Measurements from ENCODE around the gene CNPPD1. TPM values are rescaled to one million over a fixed set of nuclear protein-coding genes. Genes with fewer than 3 reads are reported as not detected.
A peak's percentile ranks its signal among the peaks of the same experiment; 100 is the strongest.

The CNPPD1 gene
- total and polyA plus RNA-seq, 4 donors, result 16.5 to 39.8 (median 21.6) TPM

DNA sequence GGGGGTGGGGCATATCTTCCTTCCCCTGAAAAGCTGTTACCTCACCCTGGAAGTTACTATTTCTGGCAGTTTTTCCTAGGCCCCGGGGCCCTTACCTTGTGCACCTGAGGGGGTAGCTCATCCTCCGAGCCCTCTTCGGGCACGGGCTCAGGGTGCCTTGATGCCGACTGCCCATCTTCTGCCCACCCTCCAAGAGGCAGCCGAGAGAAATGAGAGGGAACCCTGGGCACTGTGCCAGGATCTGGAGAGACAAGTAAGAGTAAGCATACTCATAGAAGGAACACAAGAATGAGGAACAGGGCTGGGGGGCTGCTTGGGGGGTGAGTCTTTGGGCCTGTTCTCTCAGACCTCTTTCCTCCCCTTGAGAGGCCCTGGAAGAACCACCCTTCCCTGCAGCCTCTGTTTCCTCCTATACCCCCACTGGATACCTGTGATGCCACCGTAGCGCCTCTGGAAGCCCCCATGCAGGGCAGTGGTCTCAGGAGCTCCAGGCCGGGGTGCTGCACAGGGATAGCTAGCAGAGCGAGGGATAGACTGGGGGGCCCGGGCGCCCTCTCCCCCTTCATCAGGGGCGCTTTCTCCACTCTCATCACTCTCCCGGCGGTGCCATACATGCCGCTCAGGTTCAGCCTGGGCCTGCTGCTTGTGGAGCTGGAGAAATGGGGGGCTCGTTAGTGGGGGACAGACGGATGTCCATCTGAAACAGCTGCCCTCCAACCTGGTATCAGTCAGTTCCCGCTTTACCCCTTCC, 44.1 kb upstream of the CNPPD1 start:
- TF ChIP-seq, protein P1, sequence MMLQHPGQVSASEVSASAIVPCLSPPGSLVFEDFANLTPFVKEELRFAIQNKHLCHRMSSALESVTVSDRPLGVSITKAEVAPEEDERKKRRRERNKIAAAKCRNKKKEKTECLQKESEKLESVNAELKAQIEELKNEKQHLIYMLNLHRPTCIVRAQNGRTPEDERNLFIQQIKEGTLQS (IDR thresholded peaks at IDR 0.05), result no peak
- TF ChIP-seq HNF4G (IDR thresholded peaks at IDR 0.05) (no peak), GABPA (IDR thresholded peaks at IDR 0.05 in 1 of 2, conservative IDR thresholded peaks at IDR 0.05 in 1 of 2) (no peak), NR2F2 (IDR thresholded peaks at IDR 0.05) (no peak), RXRA (IDR thresholded peaks at IDR 0.05) (no peak), SP1 (IDR thresholded peaks at IDR 0.05) (no peak), YY1 (IDR thresholded peaks at IDR 0.05) (no peak), TAF1 (conservative IDR thresholded peaks at IDR 0.05) (no peak), FOXA1 (IDR thresholded peaks at IDR 0.05) (no peak), FOXA2 (IDR thresholded peaks at IDR 0.05) (no peak), EGR1 (IDR thresholded peaks at IDR 0.05; ENCODE audit: low read depth in 2 of 2) (no peak), RAD21 (IDR thresholded peaks at IDR 0.05) (no peak), HNF4A (conservative IDR thresholded peaks at IDR 0.05) (no peak), JUND (IDR thresholded peaks at IDR 0.05) (no peak)
- TF ChIP-seq, protein P2, sequence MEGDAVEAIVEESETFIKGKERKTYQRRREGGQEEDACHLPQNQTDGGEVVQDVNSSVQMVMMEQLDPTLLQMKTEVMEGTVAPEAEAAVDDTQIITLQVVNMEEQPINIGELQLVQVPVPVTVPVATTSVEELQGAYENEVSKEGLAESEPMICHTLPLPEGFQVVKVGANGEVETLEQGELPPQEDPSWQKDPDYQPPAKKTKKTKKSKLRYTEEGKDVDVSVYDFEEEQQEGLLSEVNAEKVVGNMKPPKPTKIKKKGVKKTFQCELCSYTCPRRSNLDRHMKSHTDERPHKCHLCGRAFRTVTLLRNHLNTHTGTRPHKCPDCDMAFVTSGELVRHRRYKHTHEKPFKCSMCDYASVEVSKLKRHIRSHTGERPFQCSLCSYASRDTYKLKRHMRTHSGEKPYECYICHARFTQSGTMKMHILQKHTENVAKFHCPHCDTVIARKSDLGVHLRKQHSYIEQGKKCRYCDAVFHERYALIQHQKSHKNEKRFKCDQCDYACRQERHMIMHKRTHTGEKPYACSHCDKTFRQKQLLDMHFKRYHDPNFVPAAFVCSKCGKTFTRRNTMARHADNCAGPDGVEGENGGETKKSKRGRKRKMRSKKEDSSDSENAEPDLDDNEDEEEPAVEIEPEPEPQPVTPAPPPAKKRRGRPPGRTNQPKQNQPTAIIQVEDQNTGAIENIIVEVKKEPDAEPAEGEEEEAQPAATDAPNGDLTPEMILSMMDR (IDR thresholded peaks at IDR 0.05; ENCODE audit: low read depth, low read length, missing input control), result no peak
- TF ChIP-seq, protein P3, sequence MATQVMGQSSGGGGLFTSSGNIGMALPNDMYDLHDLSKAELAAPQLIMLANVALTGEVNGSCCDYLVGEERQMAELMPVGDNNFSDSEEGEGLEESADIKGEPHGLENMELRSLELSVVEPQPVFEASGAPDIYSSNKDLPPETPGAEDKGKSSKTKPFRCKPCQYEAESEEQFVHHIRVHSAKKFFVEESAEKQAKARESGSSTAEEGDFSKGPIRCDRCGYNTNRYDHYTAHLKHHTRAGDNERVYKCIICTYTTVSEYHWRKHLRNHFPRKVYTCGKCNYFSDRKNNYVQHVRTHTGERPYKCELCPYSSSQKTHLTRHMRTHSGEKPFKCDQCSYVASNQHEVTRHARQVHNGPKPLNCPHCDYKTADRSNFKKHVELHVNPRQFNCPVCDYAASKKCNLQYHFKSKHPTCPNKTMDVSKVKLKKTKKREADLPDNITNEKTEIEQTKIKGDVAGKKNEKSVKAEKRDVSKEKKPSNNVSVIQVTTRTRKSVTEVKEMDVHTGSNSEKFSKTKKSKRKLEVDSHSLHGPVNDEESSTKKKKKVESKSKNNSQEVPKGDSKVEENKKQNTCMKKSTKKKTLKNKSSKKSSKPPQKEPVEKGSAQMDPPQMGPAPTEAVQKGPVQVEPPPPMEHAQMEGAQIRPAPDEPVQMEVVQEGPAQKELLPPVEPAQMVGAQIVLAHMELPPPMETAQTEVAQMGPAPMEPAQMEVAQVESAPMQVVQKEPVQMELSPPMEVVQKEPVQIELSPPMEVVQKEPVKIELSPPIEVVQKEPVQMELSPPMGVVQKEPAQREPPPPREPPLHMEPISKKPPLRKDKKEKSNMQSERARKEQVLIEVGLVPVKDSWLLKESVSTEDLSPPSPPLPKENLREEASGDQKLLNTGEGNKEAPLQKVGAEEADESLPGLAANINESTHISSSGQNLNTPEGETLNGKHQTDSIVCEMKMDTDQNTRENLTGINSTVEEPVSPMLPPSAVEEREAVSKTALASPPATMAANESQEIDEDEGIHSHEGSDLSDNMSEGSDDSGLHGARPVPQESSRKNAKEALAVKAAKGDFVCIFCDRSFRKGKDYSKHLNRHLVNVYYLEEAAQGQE (IDR thresholded peaks at IDR 0.05), result no peak
- TF ChIP-seq, protein P4, sequence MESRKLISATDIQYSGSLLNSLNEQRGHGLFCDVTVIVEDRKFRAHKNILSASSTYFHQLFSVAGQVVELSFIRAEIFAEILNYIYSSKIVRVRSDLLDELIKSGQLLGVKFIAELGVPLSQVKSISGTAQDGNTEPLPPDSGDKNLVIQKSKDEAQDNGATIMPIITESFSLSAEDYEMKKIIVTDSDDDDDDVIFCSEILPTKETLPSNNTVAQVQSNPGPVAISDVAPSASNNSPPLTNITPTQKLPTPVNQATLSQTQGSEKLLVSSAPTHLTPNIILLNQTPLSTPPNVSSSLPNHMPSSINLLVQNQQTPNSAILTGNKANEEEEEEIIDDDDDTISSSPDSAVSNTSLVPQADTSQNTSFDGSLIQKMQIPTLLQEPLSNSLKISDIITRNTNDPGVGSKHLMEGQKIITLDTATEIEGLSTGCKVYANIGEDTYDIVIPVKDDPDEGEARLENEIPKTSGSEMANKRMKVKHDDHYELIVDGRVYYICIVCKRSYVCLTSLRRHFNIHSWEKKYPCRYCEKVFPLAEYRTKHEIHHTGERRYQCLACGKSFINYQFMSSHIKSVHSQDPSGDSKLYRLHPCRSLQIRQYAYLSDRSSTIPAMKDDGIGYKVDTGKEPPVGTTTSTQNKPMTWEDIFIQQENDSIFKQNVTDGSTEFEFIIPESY (IDR thresholded peaks at IDR 0.05), result no peak
- TF ChIP-seq, protein P5, sequence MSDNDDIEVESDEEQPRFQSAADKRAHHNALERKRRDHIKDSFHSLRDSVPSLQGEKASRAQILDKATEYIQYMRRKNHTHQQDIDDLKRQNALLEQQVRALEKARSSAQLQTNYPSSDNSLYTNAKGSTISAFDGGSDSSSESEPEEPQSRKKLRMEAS (IDR thresholded peaks at IDR 0.05), result no peak
- H3K27ac ChIP-seq (ENCODE audit: low read depth in 1 of 2, low read length in 2 of 2), result no peak overlapping the region
- no peak overlapping the region for H3K4me3 ChIP-seq (ENCODE audit: low read depth in 1 of 3, low read length in 3 of 3)
- H3K9me3 ChIP-seq (ENCODE audit: control insufficient read depth in 4 of 4, low read length in 3 of 4), result no peaks in the 10 kb centered on the region
- peaks cover 21 to 54% (median 46%) of the 10 kb centered on the region in 4 donors for H3K36me3 ChIP-seq (ENCODE audit: control insufficient read depth in 4 of 4, insufficient read depth in 3 of 4, low read depth in 1 of 4, low read length in 3 of 4)
- DNase-seq (ENCODE audit: low spot score), result peak; percentile 44
- no peak overlapping the region for H3K9ac ChIP-seq (ENCODE audit: low read depth in 1 of 2, low read length in 2 of 2)
- no peaks in the 10 kb centered on the region for H3K27me3 ChIP-seq (ENCODE audit: control insufficient read depth in 4 of 4, insufficient read depth in 4 of 4, low read length in 3 of 4)
- WGBS, result 93% methylated on average over 19 of the region's 19 CpGs
- H3K4me1 ChIP-seq (ENCODE audit: control insufficient read depth in 4 of 4, insufficient read depth in 4 of 4, low read length in 3 of 4), result peaks cover 5 to 27% (median 19%) of the 10 kb centered on the region in 4 donors

All from liver (tissue), 9 donors.